Uterus (tissue), 4 donors: ENCODE data around the gene VASH2. TPM values are rescaled to one million over a fixed set of nuclear protein-coding genes. Genes with fewer than 3 reads are reported as not detected.
A peak's percentile ranks its signal among the peaks of the same experiment; 100 is the strongest.

Experiments
- DNase-seq, 2 donors: peaks; one replicate each; pipeline ENCODE4 v3.0.0-alpha.2; 2019 to 2020
- H3K27ac ChIP-seq, 2 donors: fragments of 200-600 bp; sonication (generic); 1 replicate in 1 of 2; 2 replicates in 1 of 2; pipeline ENCODE4 v1.5.1; 2016 to 2018
- H3K27me3 ChIP-seq, 2 donors: fragments of 200-600 bp; sonication (generic); one replicate each; pipeline ENCODE4 v1.5.1; 2018 to 2019; ENCODE audit warnings: control low read depth in 1 of 2
- H3K36me3 ChIP-seq, 2 donors: fragments of 200-600 bp; sonication (generic); one replicate each; pipeline ENCODE4 v1.5.1; 2019; ENCODE audit warnings: control low read depth in 1 of 2
- H3K4me1 ChIP-seq, 2 donors: fragments of 200-600 bp; sonication (generic); one replicate each; pipeline ENCODE4 v1.5.1; 2018 to 2019; ENCODE audit warnings: control low read depth in 1 of 2
- H3K4me3 ChIP-seq, 2 donors: fragments of 200-600 bp; sonication (generic); 1 replicate in 1 of 2; 2 replicates in 1 of 2; pipeline ENCODE4 v1.5.1; 2018 to 2019; ENCODE audit warnings: mild to moderate bottlenecking in 1 of 2
- H3K9me3 ChIP-seq, 2 donors: fragments of 200-600 bp; sonication (generic); one replicate each; pipeline ENCODE4 v1.5.1; 2019; ENCODE audit warnings: control low read depth in 1 of 2
- CTCF ChIP-seq, 4 experiments: fragments of 200-600 bp in 2 of 4; fragments of 450-650 bp in 2 of 4; sonication (generic) in 2 of 4; IDR thresholded peaks; one replicate each; pipeline ENCODE4 v1.5.1; 2016 to 2019; ENCODE audit warnings: antibody characterized with exemption in 4 of 4, mild to moderate bottlenecking in 2 of 4, moderate library complexity in 1 of 4
- POLR2A ChIP-seq, 2 donors: fragments of 450-650 bp; IDR thresholded peaks; one replicate each; pipeline ENCODE4 v1.6.1; 2016; ENCODE audit warnings: antibody characterized with exemption in 2 of 2, mild to moderate bottlenecking in 1 of 2, moderate library complexity in 1 of 2
- intact Hi-C: fragments of 100-400 bp; cut with DNase I; formaldehyde crosslinking; loops from one replicate; pipeline ENCODE4 v1.15.1; 2023; ENCODE audit warnings: low total_unique reads
- total RNA-seq, 4 donors: library from RNA; depleted of rRNA in 3 of 4; stranded (reverse); fragments of >200 nt in 3 of 4; gene quantifications; one replicate each; pipeline versions ENCODE4 v1.1.0 to v1.2.4, GENCODE V29; 2014 to 2023
- donor health status: DM: yes; HTN: yes; CAD: no.

The VASH2 gene
- total RNA-seq, 4 donors from 2014 or later, result under 0.01 to 17.2 (median 1.1) TPM

GRCh38 chr1:212970085-212970484 lies 19.7 kb downstream of the VASH2 start:
- no peaks in the 10 kb centered on the region for H3K36me3 ChIP-seq
- no peak overlapping the region for H3K4me3 ChIP-seq
- intact Hi-C loops, result no loop called here
- H3K4me1 ChIP-seq, result no peaks in the 10 kb centered on the region
- no peak for DNase-seq
- H3K27ac ChIP-seq, result no peak overlapping the region
- no peak for TF ChIP-seq POLR2A (IDR thresholded peaks at IDR 0.05)
- no peak for TF ChIP-seq CTCF (IDR thresholded peaks at IDR 0.05)
- no peaks in the 10 kb centered on the region for H3K9me3 ChIP-seq
- no peaks in the 10 kb centered on the region for H3K27me3 ChIP-seq

- H3K9me3 ChIP-seq, result no peaks in the 10 kb centered on the region
- H3K27ac ChIP-seq, result no peak overlapping the region
- no peaks in the 10 kb centered on the region for H3K36me3 ChIP-seq
- intact Hi-C loops, result no loop called here
- H3K4me3 ChIP-seq, result no peak overlapping the region
- DNase-seq, result no peak
- TF ChIP-seq POLR2A (IDR thresholded peaks at IDR 0.05) (no peak), CTCF (IDR thresholded peaks at IDR 0.05) (no peak)
- no peaks in the 10 kb centered on the region for H3K4me1 ChIP-seq
- no peaks in the 10 kb centered on the region for H3K27me3 ChIP-seq
Measured at GRCh38 chr1:212971312-212971711, 21.0 kb downstream of the VASH2 start.

GRCh38 chr1:212973426-212973825 lies 23.1 kb downstream of the VASH2 start:
- H3K27ac ChIP-seq, result no peak overlapping the region
- H3K36me3 ChIP-seq, result no peaks in the 10 kb centered on the region
- H3K4me3 ChIP-seq, result no peak overlapping the region
- no peaks in the 10 kb centered on the region for H3K27me3 ChIP-seq
- H3K9me3 ChIP-seq, result no peaks in the 10 kb centered on the region
- intact Hi-C loops, result no loop called here
- no peak for TF ChIP-seq CTCF (IDR thresholded peaks at IDR 0.05)
- TF ChIP-seq POLR2A (IDR thresholded peaks at IDR 0.05), result no peak
- H3K4me1 ChIP-seq, result no peaks in the 10 kb centered on the region
- DNase-seq, result no peak

- no peak overlapping the region for H3K27ac ChIP-seq
- intact Hi-C loops, result no loop called here
Measured at GRCh38 chr1:212973899-212974298, 23.6 kb downstream of the VASH2 start.

GRCh38 chr1:212974711-212975110 lies 24.4 kb downstream of the VASH2 start:
- DNase-seq, result no peak
- H3K27me3 ChIP-seq, result no peaks in the 10 kb centered on the region
- no peak overlapping the region for H3K4me3 ChIP-seq
- H3K27ac ChIP-seq, result peak overlapping the region in 1 of 2 donors; percentile 55
- intact Hi-C loops, result no loop called here
- H3K4me1 ChIP-seq, result no peaks in the 10 kb centered on the region
- TF ChIP-seq CTCF (IDR thresholded peaks at IDR 0.05) (no peak), POLR2A (IDR thresholded peaks at IDR 0.05) (no peak)
- no peaks in the 10 kb centered on the region for H3K36me3 ChIP-seq
- no peaks in the 10 kb centered on the region for H3K9me3 ChIP-seq

More at GRCh38 chr1:212973899-212974298, 23.6 kb downstream of the VASH2 start:
- no peaks in the 10 kb centered on the region for H3K9me3 ChIP-seq
- TF ChIP-seq POLR2A (IDR thresholded peaks at IDR 0.05) (no peak), CTCF (IDR thresholded peaks at IDR 0.05) (no peak)
- H3K4me1 ChIP-seq, result no peaks in the 10 kb centered on the region
- DNase-seq, result no peak
- no peaks in the 10 kb centered on the region for H3K36me3 ChIP-seq
- no peak overlapping the region for H3K4me3 ChIP-seq
- no peaks in the 10 kb centered on the region for H3K27me3 ChIP-seq
